HS-5 (cell line): ENCODE data around the gene GOLGA3.

Experiments used
- DNase-seq: peaks from one replicate; pipeline ENCODE4 v3.0.0-alpha.2; 2012; ENCODE audit warnings: low read depth

Gene GOLGA3

DNA sequence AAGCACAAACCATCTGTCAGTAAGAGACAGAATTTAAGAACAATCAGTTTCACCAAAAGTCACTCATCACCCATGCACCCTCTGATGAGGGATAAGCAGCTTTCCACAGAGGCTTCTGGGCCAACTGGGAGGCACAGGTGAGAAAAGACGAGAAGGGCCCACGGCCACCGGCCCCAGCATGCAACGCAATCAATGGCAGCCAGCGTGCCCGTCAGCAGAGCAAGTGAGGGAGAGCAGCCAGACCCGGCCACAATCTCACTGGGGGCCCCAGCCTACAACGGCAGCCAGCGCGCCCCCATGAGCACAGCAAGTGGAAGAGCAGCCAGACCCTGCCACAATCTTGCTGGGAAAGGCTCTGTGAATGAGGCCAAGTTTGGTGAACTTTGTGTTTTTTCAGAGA, 80.3 kb downstream of the GOLGA3 start:
- no peak for DNase-seq

DNA sequence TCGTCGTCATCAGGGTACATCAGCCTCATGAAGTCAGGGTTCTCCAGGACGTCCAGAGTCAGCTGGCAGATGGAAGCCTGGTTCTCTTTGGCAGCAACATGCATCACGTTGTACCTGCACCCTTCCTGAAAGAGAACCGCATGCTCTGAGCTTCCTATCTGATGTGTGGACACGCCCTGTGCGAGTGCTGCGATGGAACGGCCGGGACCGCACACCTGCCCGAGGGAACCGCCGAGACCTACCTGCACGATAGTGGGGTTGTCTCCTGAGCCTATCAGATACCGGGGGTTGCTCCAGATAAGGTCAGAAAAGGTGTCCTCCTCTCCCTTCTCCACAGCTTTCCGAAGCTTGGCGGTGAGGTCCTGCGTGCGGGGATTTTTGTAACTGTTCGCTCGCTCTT, 80.8 kb downstream of the GOLGA3 start:
- DNase-seq = no peak

DNA sequence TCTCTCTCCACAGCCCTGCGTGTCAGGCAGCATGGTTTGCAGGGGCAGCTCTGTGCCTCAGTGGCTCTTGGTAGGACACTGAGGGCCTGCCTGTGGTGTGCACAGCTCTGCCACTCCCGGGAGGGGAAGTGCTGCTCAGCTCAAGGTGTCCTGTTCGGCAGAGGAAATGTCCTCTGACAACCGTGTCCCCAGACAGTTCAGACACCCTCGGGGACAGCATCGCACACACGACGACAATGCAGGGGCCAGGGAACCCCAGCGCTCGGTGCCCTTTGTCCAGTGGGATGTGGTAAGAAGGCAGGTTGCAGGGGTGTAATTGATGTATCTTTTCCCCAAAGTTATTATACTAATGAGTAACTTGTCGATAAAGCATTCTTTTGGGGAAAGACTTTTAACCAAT, 81.3 kb downstream of the GOLGA3 start:
- no peak for DNase-seq

- no peak for DNase-seq
Observed at GRCh38 chr12:132746613-132747012, 82.1 kb downstream of the GOLGA3 start.

- no peak for DNase-seq
Observed at GRCh38 chr12:132743831-132744230, 84.8 kb downstream of the GOLGA3 start.

- no peak for DNase-seq
Observed at GRCh38 chr12:132741620-132742019, 87.0 kb downstream of the GOLGA3 start.

GRCh38 chr12:132740652-132741051, 88.0 kb downstream of the GOLGA3 start:
- no peak for DNase-seq

DNA sequence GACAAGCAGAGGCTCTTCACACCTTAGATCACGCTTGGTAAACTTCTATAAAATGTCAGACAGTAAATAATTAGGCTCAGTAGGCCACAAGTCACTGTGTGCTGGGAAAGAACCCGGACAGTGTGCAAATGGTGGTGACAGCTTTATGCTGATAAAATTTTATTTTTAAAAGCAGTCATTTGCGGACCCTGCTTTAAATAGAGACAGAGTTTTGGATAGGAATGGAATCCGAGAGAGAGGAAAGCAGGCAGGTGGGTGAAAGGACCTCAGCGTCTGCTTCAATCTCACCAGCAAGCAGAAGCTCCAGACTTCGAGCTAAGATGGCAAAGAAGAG, 88.4 kb downstream of the GOLGA3 start:
- no peak for DNase-seq

DNA sequence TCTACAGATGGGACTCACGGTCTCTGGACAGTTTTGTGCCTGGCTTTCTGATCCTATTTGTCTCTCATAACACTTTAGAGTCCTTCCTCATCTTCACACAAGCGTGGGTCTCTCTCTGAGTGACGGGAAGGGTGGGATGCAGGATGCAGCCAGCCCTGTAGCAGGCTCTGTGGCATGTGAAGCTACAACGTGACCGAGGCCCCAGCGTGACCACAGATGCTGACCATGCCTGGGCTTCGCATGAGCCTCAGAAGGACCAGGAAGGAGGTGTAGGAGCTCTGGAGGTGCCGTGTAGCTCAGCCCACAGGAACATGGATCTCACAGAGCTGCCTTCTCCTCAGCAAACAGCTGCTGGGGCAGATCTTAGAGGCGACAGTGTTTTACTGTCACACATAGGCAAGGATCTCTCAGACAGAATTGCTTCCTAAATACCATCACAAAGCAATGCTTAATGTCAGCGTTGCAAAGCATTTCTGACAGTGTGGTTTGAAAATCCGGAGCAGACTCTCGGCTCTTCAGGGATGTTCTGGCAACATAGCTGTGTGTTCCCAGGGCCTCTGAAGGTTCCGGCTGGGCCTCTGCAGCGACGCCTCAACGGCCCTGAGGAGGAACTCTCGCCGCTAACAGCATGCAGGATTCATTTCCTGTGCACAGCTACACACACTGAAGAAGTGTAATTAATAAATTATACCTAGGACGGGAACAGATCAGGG, 88.9 kb downstream of the GOLGA3 start:
- no peak for DNase-seq

- no peak for DNase-seq
Observed at GRCh38 chr12:132736913-132737312, 91.8 kb downstream of the GOLGA3 start.

DNA sequence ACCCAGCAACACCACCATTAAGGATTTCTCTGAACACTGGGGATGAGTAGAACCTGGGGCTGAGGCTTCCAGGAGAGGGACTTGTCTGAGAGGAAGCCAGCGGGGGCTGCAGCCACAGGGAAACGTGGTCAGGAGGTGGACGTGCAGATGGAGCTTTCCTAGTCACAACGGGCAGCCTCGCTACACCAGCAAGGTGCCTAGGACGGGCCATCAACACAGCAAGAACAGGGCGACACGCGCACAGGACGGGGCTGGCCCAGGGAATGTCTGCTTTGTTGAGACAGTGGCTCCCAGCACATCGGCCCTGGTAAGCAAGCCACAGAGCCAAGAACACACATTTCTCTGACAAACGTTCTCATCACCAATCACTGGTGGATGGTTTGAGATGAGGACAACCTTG, 92.3 kb downstream of the GOLGA3 start:
- no peak for DNase-seq

DNA sequence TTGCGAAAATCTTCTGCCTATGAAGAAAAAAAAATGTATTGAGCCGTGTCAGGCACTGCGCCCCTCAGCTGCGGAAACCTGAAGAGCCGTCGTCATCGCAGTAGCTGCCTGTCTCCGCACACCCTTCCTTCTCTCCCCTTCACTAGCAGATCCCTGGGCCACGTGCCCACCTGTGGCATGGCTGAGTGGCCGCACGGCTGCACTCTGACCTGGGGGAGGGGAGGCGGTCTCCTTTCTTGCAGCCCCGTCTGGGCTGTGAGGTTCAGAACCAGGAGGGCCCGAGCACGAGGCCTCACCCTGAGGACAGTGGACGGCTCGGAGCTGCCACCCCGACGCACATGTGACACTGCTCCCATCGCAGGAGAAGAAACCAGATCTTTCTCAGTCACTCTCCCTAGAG, 93.2 kb downstream of the GOLGA3 start:
- no peak for DNase-seq

DNA sequence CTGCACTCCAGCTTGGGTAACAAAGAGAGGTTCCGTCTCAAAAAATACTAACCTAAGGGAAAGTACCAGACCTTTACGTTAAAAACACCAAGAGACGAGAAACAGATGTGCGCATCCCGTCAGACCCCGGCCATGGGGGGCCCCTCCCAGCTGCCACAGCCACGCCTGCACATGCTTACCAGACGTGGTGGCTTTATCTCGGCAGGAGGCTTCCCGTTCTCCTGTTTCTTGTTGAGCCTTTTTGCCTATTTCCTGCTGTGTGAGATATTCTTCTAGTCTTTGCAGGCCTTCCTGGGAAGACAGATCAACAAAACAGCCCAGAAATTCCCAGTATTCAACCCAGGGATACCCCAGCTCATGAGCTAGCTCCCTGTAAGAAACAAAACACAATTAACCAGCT, 94.5 kb downstream of the GOLGA3 start:
- no peak for DNase-seq

GRCh38 chr12:132731574-132731973, 97.1 kb downstream of the GOLGA3 start:
- no peak for DNase-seq

DNA sequence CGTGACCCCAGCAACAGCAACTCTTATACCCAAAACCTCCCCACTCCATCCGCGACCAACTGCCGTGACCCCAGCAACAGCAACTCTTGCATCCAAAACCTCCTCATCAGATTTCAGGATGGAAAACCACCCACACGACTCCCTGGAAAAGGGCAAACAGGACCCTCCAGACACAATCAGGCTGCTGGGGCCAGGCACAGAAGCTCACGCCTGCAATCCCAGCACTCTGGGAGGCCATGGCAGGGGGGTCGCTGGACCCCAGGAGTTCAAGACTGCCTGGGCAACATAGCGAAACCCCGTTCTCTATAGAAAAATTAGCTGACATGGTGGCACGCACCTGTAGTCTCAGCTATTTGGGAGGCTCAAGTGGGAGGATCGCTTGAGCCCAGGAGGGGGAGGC, 98.3 kb downstream of the GOLGA3 start:
- no peak for DNase-seq

DNA sequence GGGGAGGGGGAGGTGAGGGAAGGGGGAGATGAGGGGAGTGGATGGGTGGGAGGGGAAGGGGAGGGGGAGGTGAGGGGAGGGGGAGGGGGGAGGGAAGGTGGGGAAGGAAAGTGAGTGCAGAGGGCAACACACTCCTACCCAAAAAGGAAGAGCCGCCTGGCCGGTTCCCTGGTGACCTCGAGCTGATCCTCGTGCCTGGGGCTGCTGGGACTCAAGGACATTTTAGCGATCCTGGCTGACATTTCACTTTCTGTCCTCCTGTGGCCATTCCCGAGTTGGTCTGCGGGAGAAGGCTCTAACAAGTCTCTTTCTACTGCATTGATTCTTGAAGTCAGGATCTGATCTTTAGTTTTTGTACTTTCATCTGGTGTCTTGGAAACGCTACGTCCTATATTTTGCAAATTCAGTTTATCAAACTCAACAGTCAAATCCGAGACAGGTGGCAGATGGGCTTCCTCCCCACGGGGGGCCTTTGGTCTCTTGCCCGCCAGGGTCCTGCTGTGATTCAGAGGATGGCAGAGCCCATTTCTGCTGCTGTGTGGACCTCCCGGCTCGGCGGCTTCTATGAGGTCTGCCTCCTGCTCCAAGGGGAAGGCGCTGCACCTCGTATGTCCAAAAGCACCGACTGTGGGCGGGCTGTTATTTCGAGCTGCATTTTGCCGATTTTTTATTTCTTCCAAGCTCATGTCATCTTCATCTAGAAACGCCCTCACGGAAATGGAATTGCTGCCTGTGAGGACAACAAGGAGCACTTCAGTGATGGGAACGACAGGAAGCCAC, 98.9 kb downstream of the GOLGA3 start:
- no peak for DNase-seq

DNA sequence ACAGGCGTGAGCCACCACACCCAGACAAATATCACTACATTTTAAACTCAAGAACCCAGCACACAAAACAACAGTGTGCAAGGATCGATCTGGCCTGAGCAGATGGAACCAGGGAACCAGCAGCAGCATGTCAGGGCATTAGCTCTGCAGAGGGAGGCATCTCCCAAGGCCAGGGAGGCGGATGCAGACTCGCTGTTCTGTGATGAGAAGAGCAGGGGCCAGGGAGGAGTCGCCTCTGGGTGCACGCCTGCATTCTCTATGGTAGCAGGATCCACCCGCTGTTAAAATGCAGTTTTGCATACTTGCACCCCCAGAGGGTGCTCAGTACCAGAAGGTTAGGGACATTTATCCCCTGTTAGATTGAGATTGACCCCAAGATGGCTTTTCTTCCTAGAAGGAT, 100.2 kb downstream of the GOLGA3 start:
- DNase-seq = no peak

DNA sequence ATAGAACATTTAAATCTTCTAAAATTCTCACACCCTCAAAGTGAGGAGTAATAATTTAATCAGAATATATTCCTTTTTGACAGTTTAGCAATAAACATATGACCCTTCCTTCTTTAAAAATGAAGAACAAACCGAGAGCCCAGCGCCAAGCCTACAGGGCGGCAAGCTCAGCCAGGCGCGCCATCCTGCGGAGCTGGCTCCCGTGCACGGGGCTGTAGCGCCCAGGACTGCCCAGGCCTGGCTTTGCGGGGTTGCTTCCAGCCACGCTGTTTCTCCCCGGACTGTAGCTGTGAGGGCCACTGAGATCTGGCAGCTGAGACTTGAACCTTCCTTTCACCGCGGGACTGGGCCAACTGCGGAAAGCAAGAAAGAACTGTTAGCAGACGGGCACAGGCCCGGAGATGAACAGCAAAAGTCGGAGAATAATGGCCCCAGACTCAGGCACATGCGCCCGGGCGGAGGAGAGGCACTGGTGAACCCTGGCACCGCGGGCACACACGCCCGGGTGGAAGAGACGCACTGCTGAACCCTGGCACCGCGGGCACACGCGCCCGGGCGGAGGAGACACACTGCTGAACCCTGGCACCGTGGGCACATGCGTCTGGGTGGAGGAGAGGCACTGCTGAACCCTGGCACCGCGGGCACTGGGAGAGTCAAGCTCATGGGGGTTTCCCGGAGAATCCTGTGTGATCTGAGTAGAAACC, 101.4 kb downstream of the GOLGA3 start:
- no peak for DNase-seq

DNA sequence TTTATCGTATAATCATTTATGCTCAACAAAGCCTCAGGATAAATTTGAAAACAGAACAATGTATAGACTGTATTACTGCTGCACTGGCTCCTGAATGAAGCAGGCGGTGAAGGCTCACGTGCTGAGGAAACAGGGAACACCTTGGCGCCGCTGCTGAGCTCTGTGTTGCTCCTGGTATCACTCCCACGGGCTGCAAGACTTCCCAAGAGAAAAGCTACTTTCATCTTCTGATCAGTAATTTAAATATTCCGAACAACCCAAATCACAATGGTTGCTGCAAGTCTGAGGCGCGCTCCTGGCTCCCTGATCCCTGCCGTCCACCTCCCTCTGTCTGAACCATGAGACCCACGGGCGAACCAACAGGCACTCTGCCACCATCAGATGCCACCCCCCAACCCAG, 102.3 kb downstream of the GOLGA3 start:
- no peak for DNase-seq

DNA sequence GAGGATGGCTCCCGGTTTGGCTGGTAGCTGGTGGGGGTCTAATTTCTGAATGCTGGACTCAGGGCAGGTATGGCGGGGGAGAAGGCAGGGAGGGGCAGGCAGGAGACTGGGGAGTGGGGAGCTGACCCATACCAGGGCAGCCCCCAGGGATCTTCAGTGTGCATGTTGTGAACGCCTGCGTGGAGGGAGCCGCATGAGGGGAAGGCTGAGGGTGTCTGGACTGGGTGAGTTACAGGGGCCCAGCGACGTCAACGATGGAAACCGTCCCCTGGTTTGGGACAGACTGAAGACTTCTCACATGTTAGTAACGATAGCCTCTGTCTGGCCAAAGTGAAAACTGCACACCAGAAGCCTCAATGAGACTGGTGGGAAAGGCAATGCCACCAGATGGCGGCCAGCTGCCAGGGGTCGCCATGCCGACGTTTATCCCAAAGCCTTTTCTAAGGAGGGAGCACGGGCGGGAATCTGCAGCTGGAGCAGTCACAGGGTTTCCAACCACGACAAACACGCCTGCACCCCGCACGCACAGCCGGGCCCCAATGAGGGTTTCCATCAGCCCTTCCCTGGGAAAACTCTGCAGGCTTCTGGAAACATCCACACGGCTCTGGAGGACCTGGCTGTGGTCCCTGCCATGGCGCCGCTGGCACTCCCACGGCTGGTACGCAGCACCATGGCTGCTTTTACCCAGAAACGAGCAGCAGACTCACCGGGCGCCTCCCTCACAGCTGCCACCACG, 104.0 kb downstream of the GOLGA3 start:
- no peak for DNase-seq

GRCh38 chr12:132723764-132724140, 104.9 kb downstream of the GOLGA3 start:
- no peak for DNase-seq

GRCh38 chr12:132723015-132723763, 105.5 kb downstream of the GOLGA3 start:
- DNase-seq = no peak
